Measurements from ENCODE around the gene ATP6V1G2.
"Not testable (repeated sequence)": the region's sequence is repeated elsewhere in the genome, so short reads cannot be mapped to it uniquely, and the experiment has no call there.

The ATP6V1G2 gene

DNA sequence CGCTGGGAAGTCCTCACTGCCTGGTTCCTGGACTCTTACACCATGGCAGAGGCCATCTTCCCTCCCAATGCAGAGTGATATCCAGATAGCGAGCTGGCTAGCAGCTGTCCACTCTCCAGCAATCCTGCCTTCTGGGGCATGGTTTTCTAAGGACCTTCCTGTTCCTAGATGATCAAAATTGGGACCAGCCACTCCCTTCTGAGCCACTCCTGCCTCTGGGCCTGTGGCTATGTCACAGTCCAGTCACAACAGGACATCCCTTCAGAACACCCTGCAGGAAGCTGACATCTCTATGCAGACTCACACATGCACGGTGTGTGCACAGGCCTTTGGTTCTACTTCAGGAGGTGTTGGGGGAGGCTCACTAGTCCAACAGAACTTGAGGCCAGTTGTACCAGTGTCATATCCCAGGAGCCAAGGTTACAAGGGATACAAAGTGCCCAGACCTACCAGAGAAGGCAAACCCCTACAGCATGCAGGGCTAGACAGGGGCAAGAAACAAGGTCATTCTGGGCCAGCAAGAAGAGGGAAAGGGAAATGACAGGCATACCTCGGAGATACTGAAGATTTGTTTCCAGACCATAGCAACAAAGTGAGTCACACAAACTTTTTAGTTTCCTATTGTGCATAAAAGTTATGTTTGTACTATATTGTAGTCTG is 20.3 kb downstream of the ATP6V1G2 start:
- no peak for DNase-seq

DNA sequence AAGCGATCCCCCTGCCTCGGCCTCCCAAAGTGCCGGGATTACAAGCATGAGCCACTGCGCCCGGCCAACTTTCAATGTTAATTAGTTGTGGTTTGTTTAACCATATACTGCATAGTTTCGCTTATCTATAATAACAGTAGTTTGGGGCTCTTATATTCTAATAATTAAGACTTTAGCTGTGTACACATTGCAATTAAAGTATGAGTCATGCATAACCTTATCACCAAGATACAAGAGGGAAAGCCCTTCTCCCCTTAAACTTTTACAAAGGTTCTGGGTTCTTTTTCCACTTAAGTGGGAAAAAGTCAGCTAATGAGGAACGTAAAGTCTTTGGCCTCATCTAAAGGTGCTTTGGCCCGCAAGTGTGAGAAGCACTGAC is 20.9 kb downstream of the ATP6V1G2 start:
- DNase-seq: no peak

GRCh38 chr6:31521835-31522234 is 24.6 kb downstream of the ATP6V1G2 start:
- DNase-seq: no peak

DNA sequence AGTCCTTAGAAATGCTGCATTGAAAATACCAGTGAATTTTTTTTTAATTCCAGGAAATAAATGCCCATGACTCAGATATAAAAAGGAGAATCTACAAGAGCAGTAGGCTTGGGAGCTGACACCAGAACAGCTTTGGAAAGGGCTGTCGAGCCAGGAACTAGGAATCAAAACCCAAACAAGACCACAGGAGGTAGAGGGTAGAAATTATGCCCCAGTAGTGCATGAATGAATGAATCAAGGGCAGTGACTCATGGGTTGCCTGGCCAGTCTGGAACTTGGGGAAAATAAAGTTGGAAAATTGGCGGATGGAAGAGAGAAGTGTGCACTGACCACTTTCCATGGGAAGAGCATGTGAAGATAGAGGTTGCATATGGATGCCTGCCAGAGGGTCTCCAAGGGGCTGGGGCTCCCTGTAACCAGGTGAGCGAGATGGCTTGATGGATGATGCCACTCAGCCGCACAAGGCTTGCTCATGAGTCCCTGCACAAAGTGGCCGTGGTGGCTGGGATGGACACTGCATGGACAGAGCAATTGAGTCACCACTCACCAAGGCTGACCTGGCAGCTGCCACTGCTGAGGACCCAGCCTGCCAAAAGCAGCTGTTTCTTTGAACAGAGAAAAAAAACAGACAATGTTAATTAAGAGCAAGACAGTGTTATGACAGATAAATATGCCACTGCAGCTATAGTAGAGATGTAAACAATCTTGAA is 32.8 kb downstream of the ATP6V1G2 start:
- no peak for DNase-seq

DNA sequence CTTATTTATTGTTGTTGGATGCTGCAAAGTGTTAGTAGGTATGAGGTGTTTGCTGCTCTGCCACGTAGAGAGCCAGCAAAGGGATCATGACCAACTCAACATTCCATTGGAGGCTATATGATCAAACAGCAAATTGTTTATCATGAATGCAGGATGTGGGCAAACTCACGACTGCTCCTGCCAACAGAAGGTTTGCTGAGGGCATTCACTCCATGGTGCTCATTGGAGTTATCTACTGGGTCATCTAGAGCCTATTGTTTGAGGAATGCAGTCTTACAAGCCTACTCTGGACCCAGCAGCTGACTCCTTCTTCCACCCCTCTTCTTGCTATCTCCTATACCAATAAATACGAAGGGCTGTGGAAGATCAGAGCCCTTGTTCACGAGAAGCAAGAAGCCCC is 36.4 kb downstream of the ATP6V1G2 start:
- DNase-seq: no peak

GRCh38 chr6:31509036-31509435 is 37.4 kb downstream of the ATP6V1G2 start:
- not testable (repeated sequence) for DNase-seq

GRCh38 chr6:31502586-31502985 is 43.8 kb downstream of the ATP6V1G2 start:
- DNase-seq: no peak

- DNase-seq: not testable (repeated sequence)
Measured at GRCh38 chr6:31499648-31500047, 46.8 kb downstream of the ATP6V1G2 start.

DNA sequence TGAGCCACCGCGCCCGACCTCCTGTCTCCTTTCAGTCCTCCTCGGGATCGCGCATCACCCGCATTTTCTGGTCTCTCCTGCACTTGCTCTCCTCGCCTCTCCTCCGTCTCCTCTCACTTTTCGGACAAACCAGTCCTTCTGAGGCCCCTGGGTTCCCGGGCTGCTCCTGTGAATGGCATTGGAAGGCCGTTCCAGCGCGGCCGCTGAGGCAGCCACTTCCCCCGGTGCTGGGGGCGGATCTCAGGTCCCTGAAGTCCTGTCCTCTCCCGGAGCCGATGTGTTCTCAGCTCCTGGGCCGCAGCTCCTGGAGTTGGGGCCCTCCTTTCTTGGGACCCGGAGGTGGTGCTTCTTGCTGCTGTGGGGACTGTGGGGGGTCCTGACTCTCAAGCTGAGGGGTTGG is 47.7 kb downstream of the ATP6V1G2 start:
- DNase-seq: no peak

DNA sequence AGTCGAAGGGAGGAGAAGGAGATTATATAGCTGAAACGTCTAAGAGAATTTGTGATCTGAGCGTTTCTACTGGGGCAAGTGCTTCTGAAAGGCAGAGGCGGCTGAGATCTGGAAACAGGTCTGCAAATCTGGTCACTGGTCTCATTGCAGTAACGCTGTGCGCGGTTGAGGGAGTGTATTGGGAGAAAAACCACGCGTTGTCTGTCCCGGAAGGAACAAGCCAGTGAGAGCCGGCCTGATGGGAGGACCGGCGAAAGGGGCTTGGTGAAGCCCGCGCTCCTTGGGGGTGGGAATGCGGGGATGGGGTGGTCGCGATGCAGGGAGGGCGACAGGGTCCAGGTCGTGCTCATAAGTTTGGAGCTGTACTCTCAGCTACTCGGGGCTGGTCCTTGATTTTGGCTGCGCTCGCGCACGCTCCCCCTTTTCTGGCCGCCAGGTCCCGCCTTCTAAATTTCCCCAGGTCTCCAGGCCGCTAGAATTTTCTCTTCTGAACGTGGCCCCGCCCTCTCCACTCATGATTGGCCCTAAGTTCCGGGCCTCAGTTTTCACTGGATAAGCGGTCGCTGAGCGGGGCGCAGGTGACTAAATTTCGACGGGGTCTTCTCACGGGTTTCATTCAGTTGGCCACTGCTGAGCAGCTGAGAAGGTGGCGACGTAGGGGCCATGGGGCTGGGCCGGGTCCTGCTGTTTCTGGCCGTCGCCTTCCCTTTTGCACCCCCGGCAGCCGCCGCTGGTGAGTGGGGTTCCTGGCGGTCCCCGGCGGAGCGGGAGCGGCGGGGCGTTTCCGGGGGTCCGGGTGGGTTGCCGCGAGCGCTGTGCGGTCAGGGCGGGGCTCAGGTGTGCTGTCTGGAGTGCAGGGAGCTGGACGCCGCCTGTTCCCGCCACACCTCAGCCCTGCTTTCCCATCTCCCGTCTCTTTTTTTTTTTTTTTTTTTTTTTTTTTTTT is 48.6 kb downstream of the ATP6V1G2 start, which contains the start of gene MICB:
MICB (plus strand) TSS at position 615 of the 946 bp plus-strand sequence; CDS start at position 664, 49 bp downstream.
- DNase-seq: peak; percentile 65 to 74

- DNase-seq: not testable (repeated sequence)
Measured at GRCh38 chr6:31496826-31497225, 49.6 kb downstream of the ATP6V1G2 start.

DNA sequence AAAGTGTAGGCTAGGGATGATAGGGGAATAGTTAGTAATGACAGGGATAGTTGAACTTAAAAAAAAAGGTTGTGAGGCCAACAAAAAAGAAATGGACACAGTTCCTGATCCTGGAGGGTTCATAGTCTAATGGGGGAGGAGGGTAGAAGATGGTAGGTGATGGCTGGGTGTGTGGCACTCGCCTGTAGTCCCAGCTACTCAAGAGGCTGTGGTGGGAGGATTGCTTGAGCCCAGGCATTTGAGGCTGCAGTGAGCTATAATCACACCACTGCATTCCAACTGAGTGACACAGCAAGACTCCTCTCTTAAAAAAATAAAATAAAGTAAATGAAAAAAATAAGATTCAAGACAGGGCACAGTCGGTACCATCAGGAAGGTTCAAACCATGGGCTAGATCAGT is 50.8 kb downstream of the ATP6V1G2 start:
- DNase-seq: no peak
